GM21825 (cell line): ENCODE results near the gene METTL3.
"Not testable (repeated sequence)": the region's sequence is repeated elsewhere in the genome, so short reads cannot be mapped to it uniquely, and the experiment has no call there.

Experiments used
- ATAC-seq: cut with Tn5 transposase; IDR thresholded peaks from one replicate; pipeline ENCODE4 v1.9.1; 2021; ENCODE audit warnings: mild to moderate bottlenecking, moderate library complexity; ENCODE audit not compliant: unreplicated experiment

METTL3 gene

GRCh38 chr14:21510735-21511657, at the start of gene METTL3:
Gene METTL3 (minus strand): TSS chr14:21511340. CDS start chr14:21511223, 117 bp downstream.
- ATAC-seq, result peak; percentile 97

GRCh38 chr14:21558703-21559170, 47.6 kb upstream of the METTL3 start:
- ATAC-seq, result no peak

GRCh38 chr14:21557084-21557901, 46.2 kb upstream of the METTL3 start:
- no peak for ATAC-seq

GRCh38 chr14:21556378-21557083, 45.4 kb upstream of the METTL3 start:
- ATAC-seq, result no peak

- no peak for ATAC-seq
These were observed 42.1 kb upstream of the METTL3 start for GRCh38 chr14:21553266-21553665.

GRCh38 chr14:21544588-21544987, 33.4 kb upstream of the METTL3 start:
- ATAC-seq, result not testable (repeated sequence)

GRCh38 chr14:21543963-21544362, 32.8 kb upstream of the METTL3 start:
- ATAC-seq, result no peak

GRCh38 chr14:21543521-21543960, 32.4 kb upstream of the METTL3 start:
- no peak for ATAC-seq

GRCh38 chr14:21541413-21542074, 30.4 kb upstream of the METTL3 start:
- ATAC-seq, result no peak

GRCh38 chr14:21539189-21539940, 28.2 kb upstream of the METTL3 start:
- ATAC-seq, result no peak

GRCh38 chr14:21537090-21537424, 25.9 kb upstream of the METTL3 start:
- no peak for ATAC-seq

GRCh38 chr14:21536418-21537089, 25.4 kb upstream of the METTL3 start:
- ATAC-seq, result no peak

- ATAC-seq, result no peak
These were observed 24.6 kb upstream of the METTL3 start for GRCh38 chr14:21535545-21536417.

GRCh38 chr14:21534576-21534975, 23.4 kb upstream of the METTL3 start:
- ATAC-seq, result no peak

- no peak for ATAC-seq
These were observed 22.2 kb upstream of the METTL3 start for GRCh38 chr14:21533294-21533693.

- no peak for ATAC-seq
These were observed 18.4 kb upstream of the METTL3 start for GRCh38 chr14:21529515-21529914.

GRCh38 chr14:21528381-21529348, 17.5 kb upstream of the METTL3 start:
- ATAC-seq, result no peak
